HG03520 (cell line): ENCODE measurements around the gene MYADML2.
A peak's percentile ranks its signal among the peaks of the same experiment; 100 is the strongest.

Experiments
- ATAC-seq: cut with Tn5 transposase; IDR thresholded peaks from one replicate; pipeline ENCODE4 v1.9.1; 2021; ENCODE audit warnings: mild to moderate bottlenecking, moderate library complexity; ENCODE audit not compliant: unreplicated experiment

MYADML2 gene

DNA sequence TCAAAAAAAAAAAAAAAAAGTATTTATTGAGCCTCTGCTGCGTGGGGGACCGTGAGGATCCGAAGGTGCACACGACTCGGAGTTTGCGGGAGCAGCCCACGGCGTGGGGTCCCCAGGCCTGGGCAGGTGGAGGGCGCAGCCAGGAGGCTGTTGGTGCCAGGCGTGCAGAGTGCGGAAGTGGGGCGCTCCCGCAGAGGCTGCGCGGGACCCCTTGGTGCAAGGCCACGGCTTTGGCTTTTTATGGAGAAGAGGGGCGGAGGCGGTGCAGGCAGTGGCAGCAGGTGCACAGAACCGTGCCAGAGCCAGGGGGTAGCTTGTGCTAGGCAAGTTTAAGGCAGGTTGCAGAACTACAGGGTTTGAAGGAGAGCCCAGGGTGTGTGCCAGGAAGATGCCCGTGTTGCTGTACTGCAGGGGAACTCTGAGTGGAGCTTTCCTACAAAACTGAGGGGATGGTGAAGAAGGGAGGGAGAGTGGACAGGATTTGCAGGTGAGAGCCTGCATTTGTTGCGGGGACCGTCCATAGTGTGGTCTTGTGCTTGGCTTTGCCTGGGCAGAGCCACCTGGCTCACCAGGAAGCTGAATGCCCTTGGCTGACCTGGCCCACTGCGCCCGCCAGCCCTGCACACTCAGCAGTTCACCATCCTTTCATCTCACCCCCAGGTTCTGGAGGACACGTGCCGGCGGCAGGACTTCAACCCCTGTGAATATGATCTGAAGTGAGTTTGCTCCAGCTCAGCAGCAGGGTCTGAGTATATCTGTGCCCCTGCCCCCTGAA lies 31.7 kb upstream of the MYADML2 start:
- no peak for ATAC-seq

DNA sequence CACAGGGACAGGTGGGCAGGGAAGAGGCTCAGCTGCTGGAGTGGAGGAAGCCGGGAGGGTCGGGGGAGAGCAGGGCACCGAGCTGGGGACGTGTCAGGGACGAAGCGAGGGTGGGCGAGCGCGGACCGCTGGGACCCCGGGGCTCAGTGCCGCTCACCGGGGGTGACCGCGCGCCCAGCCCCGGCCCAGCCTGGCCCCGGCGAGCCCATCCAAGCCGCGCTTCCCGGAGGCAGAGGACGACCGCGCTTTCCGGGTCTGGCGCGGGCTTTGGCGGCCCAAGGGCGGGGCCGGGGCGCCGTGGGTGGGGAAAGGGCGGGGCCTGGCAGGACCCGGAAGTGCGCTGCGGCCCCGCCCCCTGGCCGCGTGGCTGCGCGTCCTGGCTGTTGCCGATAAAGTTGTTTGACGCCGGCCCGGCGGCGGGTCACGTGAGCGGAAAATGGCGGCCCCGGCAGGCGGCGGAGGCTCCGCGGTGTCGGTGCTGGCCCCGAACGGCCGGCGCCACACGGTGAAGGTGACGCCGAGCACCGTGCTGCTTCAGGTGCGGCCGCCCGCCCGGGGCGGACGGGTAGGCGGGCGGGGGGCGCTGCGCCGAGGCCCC lies 30.3 kb upstream of the MYADML2 start, which contains the start of gene ASPSCR1:
Gene ASPSCR1 (plus strand): TSS at position 419 of the 598 bp plus-strand sequence. CDS start 18 bp downstream, at position 437.
- peak; percentile 72 for ATAC-seq

DNA sequence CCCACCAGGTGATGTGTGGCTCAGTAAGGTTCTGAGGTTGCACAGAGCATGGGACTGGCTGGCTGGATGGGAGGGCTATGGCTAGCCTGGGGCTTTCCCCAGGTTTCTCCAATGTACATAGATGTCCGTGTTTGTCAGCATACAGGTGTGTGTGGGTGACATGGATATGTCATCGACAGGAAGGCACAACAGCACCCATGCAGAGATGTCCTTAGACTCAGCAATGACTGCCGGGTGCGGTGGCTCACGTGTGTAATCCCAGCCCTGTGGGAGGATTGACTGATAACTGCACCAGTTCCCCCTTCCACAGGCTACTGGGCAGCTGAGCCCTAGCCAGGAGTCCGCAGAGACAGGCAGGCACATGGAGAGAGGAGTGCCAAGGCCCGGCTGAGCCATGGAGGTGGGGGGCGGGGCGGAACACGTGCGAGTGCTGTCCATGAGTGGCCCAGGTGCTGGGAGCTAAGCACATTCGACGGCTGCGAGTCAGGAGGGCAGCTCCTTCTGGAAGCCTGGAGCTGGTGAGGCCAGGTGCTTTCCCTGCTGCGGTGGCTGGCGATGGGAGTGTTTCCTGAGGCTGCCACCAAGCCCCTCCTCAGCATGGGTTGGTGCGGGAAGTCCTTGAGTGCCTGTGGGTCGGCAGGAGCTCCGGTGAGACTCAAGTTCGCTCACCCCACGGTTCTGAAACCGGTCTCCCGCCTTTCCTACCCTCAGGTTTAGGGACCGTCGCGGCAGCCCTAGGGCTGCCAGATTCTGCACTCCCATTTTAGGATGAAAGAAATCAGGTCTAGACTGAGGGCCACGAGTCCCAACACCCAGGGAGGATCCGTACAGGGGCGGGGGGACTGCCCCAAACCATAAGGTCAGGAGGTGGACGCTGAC lies 29.5 kb upstream of the MYADML2 start:
- ATAC-seq = peak; percentile 2

DNA sequence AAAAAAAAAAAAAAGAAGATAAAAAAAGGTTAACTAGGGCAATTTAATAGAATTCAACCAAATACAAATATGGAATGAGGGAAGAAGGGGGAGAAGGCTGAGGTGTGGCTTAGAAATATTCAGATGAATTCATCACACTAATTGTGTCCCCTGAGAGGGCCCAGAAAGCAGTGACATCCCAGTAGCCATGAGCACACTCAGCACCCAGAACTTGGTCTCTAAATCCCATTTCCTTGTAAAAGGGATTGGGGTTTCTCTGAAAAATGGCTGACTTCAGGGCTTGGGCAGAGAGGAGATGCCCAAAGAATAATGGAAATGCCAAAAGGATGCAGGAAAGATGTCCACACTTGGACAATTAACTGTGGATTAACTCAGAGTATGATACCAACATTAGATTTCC lies 26.4 kb upstream of the MYADML2 start:
- no peak for ATAC-seq

DNA sequence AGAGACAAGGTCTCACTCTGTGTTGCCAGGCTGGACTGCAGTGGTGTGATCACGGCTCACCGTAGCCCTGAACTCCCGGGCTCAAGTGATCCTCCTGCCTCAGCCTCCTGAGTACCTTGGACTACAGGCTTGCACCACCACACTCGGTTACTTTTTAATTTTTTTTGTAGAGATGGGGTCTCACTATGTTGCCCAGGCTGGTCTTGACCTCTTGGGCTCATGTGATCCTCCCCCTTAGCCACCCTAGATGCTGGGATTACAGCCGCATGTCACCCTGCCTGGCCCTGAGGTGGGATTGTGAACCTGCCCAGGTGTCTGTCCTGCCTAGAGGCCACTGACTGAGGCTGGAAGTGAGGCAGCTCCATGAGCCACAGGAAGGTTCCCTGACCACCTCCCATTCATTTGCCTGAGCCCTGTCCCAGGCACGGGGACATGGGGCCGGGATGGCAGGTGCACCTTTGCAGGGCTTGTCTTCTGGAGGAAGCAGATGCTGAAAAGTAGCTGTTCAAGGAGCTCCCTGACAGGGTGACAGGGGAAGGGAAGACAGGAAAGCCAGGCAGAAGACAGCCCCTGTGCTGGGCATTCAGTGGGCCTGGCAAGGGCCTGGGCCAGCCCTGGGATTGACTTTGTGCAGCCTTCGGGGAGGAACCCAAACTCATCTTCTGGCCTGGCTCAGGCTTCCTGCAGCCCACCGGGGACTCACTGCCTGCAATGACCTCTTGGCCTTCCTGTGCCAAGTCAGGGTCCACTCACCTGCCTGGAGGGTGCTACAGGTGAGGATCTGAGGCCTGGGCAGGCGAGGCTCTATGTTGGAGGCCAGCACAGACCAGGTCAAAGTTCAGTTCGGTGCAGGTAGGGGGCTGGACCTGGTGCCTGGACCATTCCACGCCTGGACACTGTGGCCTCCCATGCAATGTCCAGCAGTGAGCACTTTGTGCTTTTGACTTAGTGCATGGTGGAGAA lies 22.1 kb upstream of the MYADML2 start:
- no peak for ATAC-seq

DNA sequence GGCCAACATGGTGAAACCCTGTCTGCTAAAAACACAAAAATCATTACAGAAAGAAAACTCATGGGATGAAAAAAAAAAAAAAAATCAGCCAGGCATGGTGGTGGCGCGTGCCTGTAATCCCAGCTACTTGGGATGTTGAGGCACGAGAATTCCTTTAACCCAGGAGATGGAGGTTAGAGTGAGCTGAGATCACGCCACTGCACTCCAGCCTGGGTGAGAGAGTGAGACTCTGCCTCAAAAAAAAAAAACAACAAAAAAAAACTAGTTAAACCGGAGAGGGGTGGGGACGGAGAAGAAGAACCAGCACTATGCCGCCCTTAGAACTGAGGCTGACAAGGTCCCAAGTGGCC lies 21.3 kb upstream of the MYADML2 start:
- no peak for ATAC-seq

DNA sequence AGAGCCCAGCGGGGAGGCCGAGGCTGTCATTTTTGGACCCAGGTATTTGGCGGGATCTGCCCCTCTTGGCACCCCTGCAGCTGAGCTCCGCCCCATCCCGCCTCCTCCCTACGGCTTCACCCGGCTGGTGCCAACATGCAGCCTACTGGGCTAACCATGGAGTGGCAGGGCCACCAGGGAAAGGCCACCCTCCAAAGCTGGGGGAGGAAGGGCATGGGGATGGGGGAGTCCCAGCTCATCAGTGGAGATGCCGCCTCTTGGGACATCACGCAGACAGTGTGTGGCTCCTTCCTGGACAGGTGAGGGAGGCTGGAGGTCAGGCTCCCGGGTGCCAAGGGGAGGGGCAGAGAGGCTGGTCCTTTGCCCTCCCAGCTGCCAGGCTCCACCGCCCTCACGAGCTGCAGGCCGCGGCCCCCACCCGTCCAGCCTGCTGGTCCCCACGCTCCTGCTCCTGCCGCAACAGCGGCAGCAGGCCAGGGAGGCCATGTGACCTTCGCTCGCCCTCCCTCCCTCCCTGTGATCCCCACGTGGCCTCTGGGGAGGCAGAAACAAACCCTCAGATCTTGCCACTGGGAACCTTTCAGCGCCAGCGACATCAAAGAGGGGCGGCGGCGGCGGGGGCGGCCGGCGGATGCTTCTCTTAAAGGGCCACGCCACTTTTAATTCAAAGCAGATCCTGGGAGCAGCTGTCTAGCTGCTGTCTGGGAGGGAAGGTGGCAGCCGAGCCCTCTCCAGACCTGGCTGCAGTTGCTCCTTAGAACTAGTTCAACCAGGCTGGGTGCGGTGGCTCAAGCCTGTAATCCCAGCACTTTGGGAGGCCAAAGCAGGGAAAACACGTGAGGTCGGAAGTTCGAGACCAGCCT lies 20.7 kb upstream of the MYADML2 start:
- ATAC-seq = no peak

DNA sequence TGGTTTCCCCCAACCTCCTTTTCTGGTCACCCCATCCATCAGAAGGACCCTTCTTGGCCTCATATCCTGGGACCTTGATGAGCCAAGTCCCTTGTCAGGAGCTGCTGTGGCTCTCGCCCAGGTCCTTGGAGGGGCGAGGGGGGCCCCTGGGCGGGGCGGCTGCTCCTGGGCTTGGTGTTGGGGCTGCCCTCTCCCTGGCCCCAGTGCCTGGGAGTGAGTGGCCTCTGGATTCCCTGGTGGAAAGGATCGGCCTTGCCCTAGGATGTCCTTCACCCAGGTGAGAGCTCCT lies 20.2 kb upstream of the MYADML2 start:
- no peak for ATAC-seq

DNA sequence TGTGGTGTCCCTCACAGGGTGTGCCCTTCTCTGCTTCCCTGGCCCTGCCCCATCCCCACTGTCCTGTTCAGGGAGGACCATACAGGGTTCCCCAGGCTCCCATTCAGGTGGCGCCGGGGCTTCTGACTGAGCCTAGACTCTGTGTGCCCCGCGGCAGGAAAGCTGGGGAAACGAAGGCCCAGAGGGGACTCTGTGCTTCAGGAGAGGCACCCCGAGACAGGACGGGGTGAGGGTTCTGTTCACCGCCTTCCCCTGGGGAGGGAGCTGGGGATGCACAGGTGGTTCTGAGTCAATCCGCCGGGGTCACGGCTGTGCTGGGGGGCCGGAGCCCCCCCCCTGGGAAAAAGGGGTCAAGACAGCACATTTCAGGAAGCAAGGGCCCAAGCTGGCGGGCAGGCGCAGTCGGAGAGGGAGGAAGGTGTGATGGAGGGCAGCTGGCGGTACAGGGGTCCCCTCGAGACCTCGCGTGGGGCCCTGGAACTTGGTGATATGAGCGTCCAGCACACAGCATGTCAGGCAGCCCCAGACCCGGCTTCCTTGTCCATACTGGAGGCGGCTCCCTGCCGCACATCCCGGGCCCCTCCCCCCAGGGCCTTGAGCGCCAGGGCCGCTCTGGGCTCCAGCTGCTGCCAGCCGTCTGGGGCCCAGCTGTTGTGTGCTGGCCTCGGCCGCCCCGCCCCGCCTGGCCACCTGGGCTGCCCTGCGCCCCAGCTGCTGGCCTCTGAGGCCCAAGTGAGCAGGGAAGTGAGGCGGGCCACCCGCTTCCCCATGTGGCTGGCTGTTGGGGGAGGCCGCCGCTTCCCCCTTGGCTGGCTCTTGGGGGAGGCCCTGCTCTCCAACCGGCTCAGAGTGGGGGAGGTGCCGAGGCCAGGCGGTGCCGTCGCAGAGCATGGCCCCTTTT lies 19.6 kb upstream of the MYADML2 start:
- no peak for ATAC-seq

DNA sequence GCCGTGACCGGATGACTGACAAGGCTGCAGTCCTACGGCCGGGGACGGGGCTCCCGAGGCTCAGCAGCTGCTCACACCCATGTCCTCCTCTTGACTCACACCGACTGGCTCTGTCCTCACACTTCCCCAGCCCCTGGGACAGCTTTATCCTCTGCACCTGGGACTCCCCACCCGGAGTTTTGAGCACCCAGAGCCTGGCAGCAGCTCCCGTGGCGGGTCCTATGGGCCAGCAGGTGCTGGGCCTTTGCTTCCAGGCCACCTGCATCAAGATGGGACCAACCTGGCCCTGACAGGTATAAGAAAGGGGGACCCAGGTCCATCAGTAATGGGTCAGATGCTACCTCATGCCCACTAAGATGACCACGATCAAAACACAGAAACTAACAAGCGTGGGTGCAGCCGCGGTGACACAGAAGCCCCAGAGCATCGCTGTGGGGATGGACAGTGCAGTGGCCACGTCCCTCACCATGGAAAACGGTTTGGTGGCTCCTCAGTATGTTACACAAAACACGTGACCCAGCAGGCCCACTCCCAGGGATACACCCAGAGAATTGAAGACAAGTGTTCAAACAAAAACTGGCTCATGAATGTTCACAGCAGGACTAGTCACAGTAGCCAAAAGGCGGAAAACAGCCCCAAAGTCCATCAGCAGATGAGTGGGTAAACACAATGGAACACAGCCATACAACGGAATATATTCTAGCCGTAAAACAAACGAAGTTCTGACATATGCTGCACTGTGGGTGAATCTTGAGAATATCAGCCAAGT lies 17.2 kb upstream of the MYADML2 start:
- ATAC-seq = no peak

DNA sequence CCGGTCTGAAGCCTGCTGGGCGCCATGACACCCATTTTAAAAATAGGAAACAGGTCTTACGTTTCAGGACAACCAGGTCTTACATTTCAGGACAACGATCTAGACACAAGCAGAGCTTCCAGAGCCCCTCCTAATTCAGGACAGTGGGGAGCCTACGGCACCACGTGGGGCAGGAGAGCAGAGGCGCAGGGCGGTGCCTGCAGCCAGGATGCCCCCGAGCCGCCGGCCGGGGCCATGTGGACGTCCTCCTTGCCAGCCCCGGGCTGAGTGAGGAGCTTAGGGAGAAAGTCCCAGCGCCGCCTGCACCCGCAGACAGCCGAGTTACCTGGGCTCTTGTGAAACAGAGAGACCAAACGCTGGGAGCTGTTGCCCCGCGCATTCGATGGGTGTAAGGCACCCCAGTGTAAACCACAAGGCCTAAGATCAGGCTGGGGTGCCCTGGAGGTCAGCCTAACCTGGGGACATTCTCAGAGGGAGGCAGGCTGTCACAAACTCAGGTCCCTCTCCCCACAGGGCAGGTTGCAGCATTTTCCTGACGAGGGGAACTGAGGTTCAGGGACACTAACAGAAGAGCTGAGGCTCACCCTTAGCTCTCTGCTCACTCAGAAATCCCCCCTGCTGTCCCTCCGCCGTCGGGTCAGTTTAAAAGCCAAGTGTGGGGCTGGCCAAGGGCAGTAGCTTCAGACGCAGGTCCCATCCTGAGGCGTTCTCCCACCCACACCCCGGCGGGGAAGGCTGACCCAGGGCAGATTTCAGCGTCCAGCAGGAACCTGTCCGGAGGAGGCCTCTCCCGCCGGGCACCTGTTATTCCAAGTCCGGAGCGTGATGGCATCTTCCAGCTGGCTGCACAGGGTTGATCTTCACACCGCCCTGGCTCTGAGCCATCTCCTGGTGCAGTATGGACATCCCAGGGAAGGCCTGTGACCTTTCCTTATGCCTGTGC lies 15.7 kb upstream of the MYADML2 start:
- ATAC-seq = no peak

DNA sequence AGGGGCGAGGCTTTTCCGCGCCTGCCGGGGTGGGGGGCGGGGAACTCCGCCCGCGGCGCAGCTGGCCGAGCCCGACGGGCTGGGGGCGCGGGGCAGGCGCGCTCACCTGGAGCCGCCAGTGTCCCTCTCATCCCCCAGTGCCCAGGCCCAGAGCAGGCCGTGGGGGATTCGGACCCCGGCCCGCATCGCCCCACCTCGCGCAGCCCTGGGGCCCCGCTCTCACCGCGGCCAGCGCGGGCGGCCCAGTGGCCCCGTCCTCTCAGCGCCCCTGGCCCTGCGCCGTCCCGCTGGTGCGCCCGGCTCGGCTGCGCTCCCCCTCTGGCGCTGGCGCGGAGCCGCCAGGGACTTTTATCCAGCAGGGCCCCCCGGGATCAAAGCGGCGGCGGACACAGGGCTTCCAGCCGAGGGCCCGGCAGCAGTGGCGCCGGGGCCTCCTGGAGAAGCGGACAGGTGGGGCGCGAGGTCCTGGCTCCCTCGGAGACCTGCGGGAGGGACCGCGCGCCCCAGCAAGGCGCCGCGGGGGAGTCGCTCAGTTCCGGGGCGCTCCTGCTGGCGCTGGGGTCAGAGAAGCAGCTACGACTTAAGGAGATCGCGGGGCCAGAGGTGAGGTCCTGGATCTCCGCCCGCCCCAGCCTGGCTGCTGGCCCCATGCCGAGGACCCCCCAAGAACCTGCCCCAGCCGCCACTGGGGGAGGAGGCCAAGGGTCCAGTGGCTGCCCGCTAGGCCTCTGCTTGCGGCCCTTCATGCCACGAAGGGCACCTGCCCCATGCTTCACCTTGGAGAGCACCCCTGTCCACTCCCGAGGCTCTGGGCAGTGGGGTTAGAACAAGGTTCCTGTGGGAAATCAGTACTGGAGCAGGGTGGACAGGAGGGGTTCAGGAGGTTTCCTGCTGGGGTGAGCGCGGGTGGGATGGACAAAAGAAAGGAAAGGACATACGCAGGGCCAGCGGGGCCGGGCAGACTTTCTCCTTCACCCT lies 14.8 kb upstream of the MYADML2 start:
- ATAC-seq = no peak

DNA sequence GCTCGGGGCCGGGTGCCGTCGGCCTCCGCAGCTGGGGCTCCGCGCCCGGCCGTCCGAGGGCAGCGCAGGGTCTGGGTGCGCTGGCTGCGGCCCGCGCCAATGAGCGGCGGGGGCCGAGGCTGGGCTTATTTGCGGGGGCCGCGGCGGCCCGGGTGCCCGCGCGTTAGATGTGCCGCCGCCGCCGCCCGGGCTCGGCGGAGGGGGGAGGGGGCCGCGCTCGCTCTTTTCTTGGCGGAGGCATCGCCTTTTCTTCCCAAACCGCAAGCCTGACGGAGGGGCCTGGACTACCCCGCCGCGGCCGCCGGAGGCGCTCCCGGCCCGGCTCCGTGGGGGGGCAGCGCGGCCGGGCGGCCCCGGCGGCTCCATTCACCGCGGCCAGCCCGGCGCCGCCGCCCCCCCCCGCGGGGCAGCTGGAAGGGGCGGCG lies 14.1 kb upstream of the MYADML2 start, which contains the start of gene NOTUM:
Gene NOTUM (minus strand): TSS at position 101 of the 425 bp plus-strand sequence. CDS start 278 bp downstream, outside the sequence.
- ATAC-seq = no peak

DNA sequence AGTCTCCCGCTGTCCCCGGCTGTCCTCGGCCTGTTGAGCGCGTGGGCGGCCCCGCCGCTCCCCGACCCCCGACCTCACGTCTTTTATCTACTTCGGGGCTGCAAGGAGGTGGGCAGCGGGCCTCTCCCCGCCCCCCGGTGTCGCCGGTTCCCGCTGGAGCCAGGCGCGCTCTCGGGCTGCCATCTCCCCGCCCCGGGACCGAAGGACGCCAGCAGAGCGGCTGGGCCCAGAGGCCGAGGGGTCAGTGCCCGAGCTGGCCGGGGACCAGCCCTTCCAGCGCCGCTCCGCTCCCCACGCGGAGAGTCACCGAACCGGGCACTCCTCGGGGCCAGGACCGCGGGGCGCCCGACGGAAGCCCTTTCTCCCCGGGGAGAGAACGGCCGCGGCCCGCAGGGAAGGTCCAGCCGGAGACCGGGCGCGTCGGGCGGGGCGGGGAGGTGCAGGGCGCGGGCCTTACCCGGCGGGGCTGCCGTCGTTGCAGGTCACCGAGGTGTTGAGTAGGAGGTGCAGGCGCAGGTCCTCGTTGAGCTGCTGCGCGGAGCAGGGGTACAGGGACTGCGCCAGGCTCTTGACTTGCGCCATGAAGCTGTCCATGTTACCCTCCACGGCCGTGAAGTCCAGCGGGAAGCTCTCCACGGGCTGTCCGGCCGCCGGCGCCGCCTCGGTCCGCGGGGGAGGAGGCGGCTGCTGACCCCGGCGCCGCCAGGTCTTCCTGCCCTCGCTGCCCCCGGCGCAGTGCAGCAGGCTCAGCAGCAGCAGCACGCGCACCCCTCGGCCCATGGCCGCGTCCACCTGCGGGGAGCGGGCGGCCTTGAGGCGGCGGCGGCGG lies 13.3 kb upstream of the MYADML2 start:
- ATAC-seq = no peak
